ENCODE data around the gene ZBTB16.

ZBTB16 gene

GRCh38 chr11:114273071-114273470 is 213.6 kb downstream of the ZBTB16 start:
- Histone ChIP-seq H3K9ac (ENCODE audit: low read depth, low read length) (no peak overlapping the region), H3K4me3 (ENCODE audit: low read length) (no peak overlapping the region), H3K27ac (ENCODE audit: low read length) (no peak overlapping the region), H3K36me3 (ENCODE audit: insufficient read depth, low read depth, low read length) (no peaks in the 10 kb centered on the region), H3K4me1 (ENCODE audit: insufficient read depth, low read length) (no peaks in the 10 kb centered on the region), H3K9me3 (ENCODE audit: insufficient read depth, low read depth, low read length) (no peaks in the 10 kb centered on the region), H3K27me3 (ENCODE audit: insufficient read depth, low read length) (0 out of 2 replicates have a peak, but pooled peaks cover 2% of the 10 kb centered on the region)

GRCh38 chr11:114273890-114274635 is 214.6 kb downstream of the ZBTB16 start:
- Histone ChIP-seq H3K4me3 (ENCODE audit: low read length) (no peak overlapping the region), H3K27ac (ENCODE audit: low read length) (no peak overlapping the region), H3K9me3 (ENCODE audit: insufficient read depth, low read depth, low read length) (no peaks in the 10 kb centered on the region), H3K4me1 (ENCODE audit: insufficient read depth, low read length) (no peaks in the 10 kb centered on the region), H3K36me3 (ENCODE audit: insufficient read depth, low read depth, low read length) (no peaks in the 10 kb centered on the region), H3K9ac (ENCODE audit: low read depth, low read length) (no peak overlapping the region), H3K27me3 (ENCODE audit: insufficient read depth, low read length) (0 out of 2 replicates have a peak, but pooled peaks cover 2% of the 10 kb centered on the region)

GRCh38 chr11:114274637-114275036 is 215.1 kb downstream of the ZBTB16 start:
- H3K4me3 ChIP-seq (ENCODE audit: low read length), result no peak overlapping the region
- no peaks in the 10 kb centered on the region for H3K36me3 ChIP-seq (ENCODE audit: insufficient read depth, low read depth, low read length)
- H3K9me3 ChIP-seq (ENCODE audit: insufficient read depth, low read depth, low read length), result no peaks in the 10 kb centered on the region
- 0 out of 2 replicates have a peak, but pooled peaks cover 2% of the 10 kb centered on the region for H3K27me3 ChIP-seq (ENCODE audit: insufficient read depth, low read length)
- no peak overlapping the region for H3K9ac ChIP-seq (ENCODE audit: low read depth, low read length)
- no peaks in the 10 kb centered on the region for H3K4me1 ChIP-seq (ENCODE audit: insufficient read depth, low read length)
- no peak overlapping the region for H3K27ac ChIP-seq (ENCODE audit: low read length)

- Histone ChIP-seq H3K36me3 (ENCODE audit: insufficient read depth, low read depth, low read length) (no peaks in the 10 kb centered on the region), H3K27ac (ENCODE audit: low read length) (no peak overlapping the region), H3K9ac (ENCODE audit: low read depth, low read length) (no peak overlapping the region), H3K27me3 (ENCODE audit: insufficient read depth, low read length) (0 out of 2 replicates have a peak, but pooled peaks cover 2% of the 10 kb centered on the region), H3K9me3 (ENCODE audit: insufficient read depth, low read depth, low read length) (no peaks in the 10 kb centered on the region), H3K4me1 (ENCODE audit: insufficient read depth, low read length) (no peaks in the 10 kb centered on the region), H3K4me3 (ENCODE audit: low read length) (no peak overlapping the region)
Observed at GRCh38 chr11:114275280-114275679, 215.8 kb downstream of the ZBTB16 start.

GRCh38 chr11:114276077-114276476 is 216.6 kb downstream of the ZBTB16 start:
- 0 out of 2 replicates have a peak, but pooled peaks cover 2% of the 10 kb centered on the region for H3K27me3 ChIP-seq (ENCODE audit: insufficient read depth, low read length)
- H3K36me3 ChIP-seq (ENCODE audit: insufficient read depth, low read depth, low read length), result no peaks in the 10 kb centered on the region
- no peak overlapping the region for H3K4me3 ChIP-seq (ENCODE audit: low read length)
- no peaks in the 10 kb centered on the region for H3K9me3 ChIP-seq (ENCODE audit: insufficient read depth, low read depth, low read length)
- no peak overlapping the region for H3K9ac ChIP-seq (ENCODE audit: low read depth, low read length)
- no peak overlapping the region for H3K27ac ChIP-seq (ENCODE audit: low read length)
- 0 out of 2 replicates have a peak, but pooled peaks cover 3% of the 10 kb centered on the region for H3K4me1 ChIP-seq (ENCODE audit: insufficient read depth, low read length)

- Histone ChIP-seq H3K4me3 (ENCODE audit: low read length) (no peak overlapping the region), H3K27ac (ENCODE audit: low read length) (no peak overlapping the region), H3K36me3 (ENCODE audit: insufficient read depth, low read depth, low read length) (no peaks in the 10 kb centered on the region), H3K9me3 (ENCODE audit: insufficient read depth, low read depth, low read length) (no peaks in the 10 kb centered on the region), H3K9ac (ENCODE audit: low read depth, low read length) (no peak overlapping the region), H3K4me1 (ENCODE audit: insufficient read depth, low read length) (0 out of 2 replicates have a peak, but pooled peaks cover 4% of the 10 kb centered on the region), H3K27me3 (ENCODE audit: insufficient read depth, low read length) (0 out of 2 replicates have a peak, but pooled peaks cover 2% of the 10 kb centered on the region)
Observed at GRCh38 chr11:114277637-114278341, 218.3 kb downstream of the ZBTB16 start.

GRCh38 chr11:114278342-114279065 is 219.0 kb downstream of the ZBTB16 start:
- H3K4me3 ChIP-seq (ENCODE audit: low read length), result no peak overlapping the region
- H3K27me3 ChIP-seq (ENCODE audit: insufficient read depth, low read length), result 0 out of 2 replicates have a peak, but pooled peaks cover 2% of the 10 kb centered on the region
- 0 out of 2 replicates have a peak, but pooled peaks cover 4% of the 10 kb centered on the region for H3K4me1 ChIP-seq (ENCODE audit: insufficient read depth, low read length)
- H3K36me3 ChIP-seq (ENCODE audit: insufficient read depth, low read depth, low read length), result no peaks in the 10 kb centered on the region
- no peak overlapping the region for H3K9ac ChIP-seq (ENCODE audit: low read depth, low read length)
- no peaks in the 10 kb centered on the region for H3K9me3 ChIP-seq (ENCODE audit: insufficient read depth, low read depth, low read length)
- no peak overlapping the region for H3K27ac ChIP-seq (ENCODE audit: low read length)

- Histone ChIP-seq H3K27me3 (ENCODE audit: insufficient read depth, low read length) (0 out of 2 replicates have a peak, but pooled peaks cover 2% of the 10 kb centered on the region), H3K4me3 (ENCODE audit: low read length) (no peak overlapping the region), H3K9me3 (ENCODE audit: insufficient read depth, low read depth, low read length) (no peaks in the 10 kb centered on the region), H3K36me3 (ENCODE audit: insufficient read depth, low read depth, low read length) (no peaks in the 10 kb centered on the region), H3K4me1 (ENCODE audit: insufficient read depth, low read length) (0 out of 2 replicates have a peak, but pooled peaks cover 4% of the 10 kb centered on the region), H3K27ac (ENCODE audit: low read length) (no peak overlapping the region), H3K9ac (ENCODE audit: low read depth, low read length) (no peak overlapping the region)
Observed at GRCh38 chr11:114279792-114280546, 220.5 kb downstream of the ZBTB16 start.

GRCh38 chr11:114280696-114281095 is 221.2 kb downstream of the ZBTB16 start:
- H3K27ac ChIP-seq (ENCODE audit: low read length), result no peak overlapping the region
- no peaks in the 10 kb centered on the region for H3K9me3 ChIP-seq (ENCODE audit: insufficient read depth, low read depth, low read length)
- no peaks in the 10 kb centered on the region for H3K36me3 ChIP-seq (ENCODE audit: insufficient read depth, low read depth, low read length)
- H3K27me3 ChIP-seq (ENCODE audit: insufficient read depth, low read length), result no peaks in the 10 kb centered on the region
- H3K4me1 ChIP-seq (ENCODE audit: insufficient read depth, low read length), result peaks cover 10% of the 10 kb centered on the region; the same call in 1 of the 2 replicates
- H3K4me3 ChIP-seq (ENCODE audit: low read length), result no peak overlapping the region
- no peak overlapping the region for H3K9ac ChIP-seq (ENCODE audit: low read depth, low read length)

- Histone ChIP-seq H3K27me3 (ENCODE audit: insufficient read depth, low read length) (no peaks in the 10 kb centered on the region), H3K36me3 (ENCODE audit: insufficient read depth, low read depth, low read length) (no peaks in the 10 kb centered on the region), H3K9me3 (ENCODE audit: insufficient read depth, low read depth, low read length) (no peaks in the 10 kb centered on the region), H3K4me3 (ENCODE audit: low read length) (no peak overlapping the region), H3K27ac (ENCODE audit: low read length) (no peak overlapping the region), H3K4me1 (ENCODE audit: insufficient read depth, low read length) (peaks cover 12% of the 10 kb centered on the region; the same call in 1 of the 2 replicates), H3K9ac (ENCODE audit: low read depth, low read length) (no peak overlapping the region)
Observed at GRCh38 chr11:114281388-114281956, 222.0 kb downstream of the ZBTB16 start.

All from iPS-20b (cell line).